Memory B cell (primary cell): ENCODE data around the gene WDFY4.
A peak's percentile ranks its signal among the peaks of the same experiment; 100 is the strongest.

Experiments used
- ATAC-seq: fragments of 150-1000 bp; cut with Tn5 transposase; 2 replicates; pipeline ENCODE4 v1.10.0; 2021; ENCODE audit warnings: low read depth, mild to moderate bottlenecking, moderate library complexity
- DNase-seq, 2 donors: peaks; one replicate each; pipeline ENCODE4 v3.0.0; 2022; ENCODE audit warnings: low spot score in 2 of 2
- H3K27ac Mint-ChIP-seq: one replicate; pipeline ENCODE4 v1.8.0; 2022; ENCODE audit warnings: mild to moderate bottlenecking, moderate library complexity, mixed read lengths
- H3K27me3 Mint-ChIP-seq: one replicate; pipeline ENCODE4 v1.8.0; 2022; ENCODE audit warnings: mixed read lengths
- H3K36me3 Mint-ChIP-seq: one replicate; pipeline ENCODE4 v1.8.0; 2022; ENCODE audit warnings: mild to moderate bottlenecking, mixed read lengths
- H3K4me1 Mint-ChIP-seq: one replicate; pipeline ENCODE4 v1.8.0; 2022; ENCODE audit warnings: mixed read lengths
- H3K4me3 Mint-ChIP-seq: one replicate; pipeline ENCODE4 v1.8.0; 2022; ENCODE audit warnings: mild to moderate bottlenecking, moderate library complexity, mixed read lengths
- H3K9me3 Mint-ChIP-seq: one replicate; pipeline ENCODE4 v1.8.0; 2022; ENCODE audit warnings: mixed read lengths

The WDFY4 gene

DNA sequence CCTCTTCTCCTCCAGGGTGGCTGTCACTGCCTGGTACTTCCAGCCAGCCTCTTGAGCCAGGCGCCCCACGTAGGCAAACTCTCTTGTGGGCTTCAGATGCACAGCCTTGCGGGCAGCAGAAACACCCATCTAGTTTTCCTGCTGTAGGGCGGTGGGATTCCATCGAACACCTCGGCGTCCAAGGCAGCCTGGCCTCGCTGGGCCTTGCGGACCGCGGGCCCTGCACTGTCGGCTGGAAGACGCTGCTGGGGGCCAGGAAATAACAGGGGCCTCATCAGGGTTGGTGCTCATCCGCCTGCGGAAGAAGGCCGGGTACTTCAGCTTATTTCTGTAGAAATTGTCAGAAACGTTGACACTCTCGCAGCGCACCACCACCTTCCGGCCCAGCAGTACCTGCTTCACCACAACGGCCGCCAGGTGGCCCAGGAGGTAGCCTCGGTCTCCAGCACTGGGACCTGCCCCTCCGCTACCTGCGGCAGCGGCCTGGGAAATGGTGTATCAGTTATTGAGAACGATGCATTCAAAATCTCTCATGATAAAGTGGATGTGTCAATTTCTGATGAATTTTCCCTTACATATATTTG, 61.1 kb downstream of the WDFY4 start:
- Mint-ChIP-seq H3K27me3 (no peaks in the 10 kb centered on the region), H3K9me3 (peaks cover 4% of the 10 kb centered on the region), H3K4me1 (peaks cover 49% of the 10 kb centered on the region), H3K4me3 (no peak overlapping the region), H3K36me3 (peaks cover 49% of the 10 kb centered on the region), H3K27ac (no peak overlapping the region)
- ATAC-seq = no peak
- DNase-seq = no peak

DNA sequence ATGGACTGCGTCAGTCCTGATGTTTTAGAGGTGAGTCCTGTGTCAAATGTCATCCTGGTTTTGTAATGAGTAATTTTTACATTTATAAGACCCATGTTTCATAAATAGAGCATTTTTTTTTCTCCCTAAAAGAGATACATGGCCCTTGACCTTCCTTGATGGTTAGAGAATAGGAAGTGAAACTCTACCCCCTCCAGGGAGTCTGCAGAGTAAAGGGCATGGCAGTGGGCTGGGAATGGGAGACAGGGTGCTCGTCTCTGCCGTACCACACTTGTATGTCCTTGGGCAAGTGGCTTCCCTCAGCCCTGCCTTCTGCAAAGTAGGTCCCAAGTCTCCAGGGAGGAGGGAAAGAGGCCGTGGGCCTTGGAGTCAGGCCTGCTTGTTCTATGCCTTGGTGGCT, 63.9 kb downstream of the WDFY4 start:
- Mint-ChIP-seq H3K4me1 (peaks cover 53% of the 10 kb centered on the region), H3K36me3 (peaks cover 39% of the 10 kb centered on the region), H3K4me3 (no peak overlapping the region), H3K9me3 (peaks cover 4% of the 10 kb centered on the region), H3K27me3 (no peaks in the 10 kb centered on the region), H3K27ac (peak overlapping the region; percentile 73)
- no peak for DNase-seq
- peak; percentile 78 for ATAC-seq

DNA sequence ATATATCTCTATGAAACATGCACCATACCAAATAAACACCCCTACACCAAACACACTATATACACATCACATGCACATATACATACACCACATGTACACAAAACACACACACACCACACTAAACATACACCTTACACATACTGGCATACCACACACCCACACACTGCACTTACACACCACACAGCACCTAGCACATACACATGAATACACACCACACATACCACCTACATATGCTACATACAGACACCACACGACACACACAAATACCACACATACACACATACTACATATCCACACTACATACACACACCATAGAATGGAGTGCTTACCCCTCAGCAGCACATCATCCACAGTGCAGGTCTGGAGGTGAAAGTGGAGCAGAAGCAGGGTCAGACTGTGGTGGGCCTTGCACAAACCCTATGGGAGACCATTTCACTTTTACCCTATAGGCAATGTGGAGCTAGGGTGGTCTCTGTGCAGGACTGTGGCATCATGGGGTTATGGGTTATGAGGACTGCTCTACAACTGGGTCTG, 64.6 kb downstream of the WDFY4 start:
- H3K4me1 Mint-ChIP-seq = peaks cover 53% of the 10 kb centered on the region
- no peak for DNase-seq
- H3K9me3 Mint-ChIP-seq = peaks cover 4% of the 10 kb centered on the region
- H3K4me3 Mint-ChIP-seq = no peak overlapping the region
- H3K27ac Mint-ChIP-seq = peak overlapping the region; percentile 3
- no peak for ATAC-seq
- H3K36me3 Mint-ChIP-seq = peaks cover 37% of the 10 kb centered on the region
- H3K27me3 Mint-ChIP-seq = no peaks in the 10 kb centered on the region

DNA sequence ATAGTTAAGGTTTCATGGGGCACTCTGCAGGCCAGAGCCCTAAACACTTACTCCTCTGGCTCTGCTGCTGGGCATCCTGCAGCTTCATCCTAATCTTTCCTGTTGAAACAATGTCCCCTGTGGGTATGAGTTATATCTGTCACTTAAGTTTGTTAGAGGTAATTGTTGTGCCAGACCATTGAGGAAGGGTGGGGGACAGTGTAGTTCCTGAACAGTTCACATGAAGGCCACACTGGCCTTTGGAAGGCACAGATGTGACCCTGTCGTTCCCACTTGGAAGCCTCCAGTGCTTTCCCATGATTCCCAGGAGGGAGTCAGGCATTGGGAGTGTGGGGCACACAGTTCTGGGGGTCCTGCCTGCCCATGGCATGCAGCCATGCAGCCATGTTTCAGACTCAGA, 65.3 kb downstream of the WDFY4 start:
- Mint-ChIP-seq H3K27me3 (no peaks in the 10 kb centered on the region), H3K36me3 (peaks cover 33% of the 10 kb centered on the region), H3K4me3 (no peak overlapping the region), H3K27ac (peak overlapping the region; percentile 36), H3K4me1 (peaks cover 54% of the 10 kb centered on the region), H3K9me3 (peaks cover 4% of the 10 kb centered on the region)
- ATAC-seq (no peak), DNase-seq (no peak)

DNA sequence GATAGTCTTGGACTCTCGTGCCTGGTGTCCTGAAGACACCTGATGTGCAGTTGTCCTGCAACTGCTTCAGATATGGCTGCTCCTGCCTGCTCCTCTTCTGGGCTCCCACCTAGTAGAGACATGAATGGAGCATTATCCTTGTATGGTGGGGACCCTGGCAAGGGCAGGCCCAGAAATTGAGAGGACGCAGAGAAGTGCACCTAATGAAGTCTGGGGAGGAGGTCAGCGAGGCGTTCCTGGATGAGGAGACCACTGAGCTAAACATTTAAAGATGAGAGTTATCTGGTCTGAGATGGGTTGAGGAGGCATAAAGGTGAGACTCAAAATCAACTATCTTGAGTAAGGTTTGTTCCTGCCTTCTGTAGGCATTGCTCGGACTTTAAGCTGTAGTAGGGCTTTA, 66.3 kb downstream of the WDFY4 start:
- no peaks in the 10 kb centered on the region for H3K27me3 Mint-ChIP-seq
- no peak for ATAC-seq
- H3K9me3 Mint-ChIP-seq = peaks cover 4% of the 10 kb centered on the region
- no peak overlapping the region for H3K4me3 Mint-ChIP-seq
- peak overlapping the region; percentile 36 for H3K27ac Mint-ChIP-seq
- H3K36me3 Mint-ChIP-seq = peaks cover 31% of the 10 kb centered on the region
- peaks cover 61% of the 10 kb centered on the region for H3K4me1 Mint-ChIP-seq
- DNase-seq = no peak

DNA sequence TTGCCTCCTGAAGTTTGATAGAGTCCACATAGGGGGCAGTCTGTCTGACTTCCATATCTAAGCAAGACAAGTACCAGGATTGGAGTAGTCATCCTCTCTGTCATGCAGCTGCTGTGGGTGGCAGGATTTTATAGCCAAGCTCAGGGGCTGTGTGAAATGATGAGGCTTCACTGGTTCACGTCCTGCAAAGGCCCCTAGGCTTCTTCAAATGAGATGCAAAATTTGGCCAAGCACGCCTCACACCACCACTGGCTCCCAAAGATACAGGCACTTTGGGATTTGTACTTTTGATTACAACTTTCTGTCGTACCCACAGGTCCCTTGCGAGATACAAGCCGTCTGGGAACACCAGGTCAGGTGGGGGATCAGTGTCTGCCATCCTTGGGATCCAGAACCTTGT, 67.1 kb downstream of the WDFY4 start:
- H3K36me3 Mint-ChIP-seq = peaks cover 30% of the 10 kb centered on the region
- H3K27ac Mint-ChIP-seq = no peak overlapping the region
- H3K9me3 Mint-ChIP-seq = peaks cover 4% of the 10 kb centered on the region
- ATAC-seq (no peak), DNase-seq (no peak)
- H3K4me3 Mint-ChIP-seq = no peak overlapping the region
- peaks cover 61% of the 10 kb centered on the region for H3K4me1 Mint-ChIP-seq
- no peaks in the 10 kb centered on the region for H3K27me3 Mint-ChIP-seq

DNA sequence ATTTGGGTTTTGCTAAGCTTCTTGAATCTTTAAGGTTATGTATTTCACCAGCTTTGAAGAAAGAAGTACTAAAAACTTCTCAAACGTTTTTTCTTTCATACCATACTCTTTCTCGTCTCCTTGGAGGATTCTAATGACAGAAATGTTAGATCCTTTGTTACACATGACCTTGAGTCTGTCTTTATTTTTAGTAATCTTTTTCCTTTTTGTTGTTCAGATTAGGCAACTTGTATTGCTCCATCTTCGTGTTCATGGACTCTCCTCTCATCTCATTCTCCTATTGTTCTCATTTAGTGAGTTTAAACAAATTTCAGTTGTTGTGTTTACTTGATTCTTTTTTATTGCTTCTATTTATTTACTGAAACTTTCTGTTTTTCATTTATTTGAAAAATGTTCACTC, 73.7 kb downstream of the WDFY4 start:
- DNase-seq (no peak), ATAC-seq (no peak)
- H3K27me3 Mint-ChIP-seq = no peaks in the 10 kb centered on the region
- H3K36me3 Mint-ChIP-seq = peaks cover 44% of the 10 kb centered on the region
- H3K4me1 Mint-ChIP-seq = peaks cover 44% of the 10 kb centered on the region
- no peaks in the 10 kb centered on the region for H3K9me3 Mint-ChIP-seq
- peak overlapping the region; percentile 22 for H3K4me3 Mint-ChIP-seq
- H3K27ac Mint-ChIP-seq = peak overlapping the region; percentile 79

DNA sequence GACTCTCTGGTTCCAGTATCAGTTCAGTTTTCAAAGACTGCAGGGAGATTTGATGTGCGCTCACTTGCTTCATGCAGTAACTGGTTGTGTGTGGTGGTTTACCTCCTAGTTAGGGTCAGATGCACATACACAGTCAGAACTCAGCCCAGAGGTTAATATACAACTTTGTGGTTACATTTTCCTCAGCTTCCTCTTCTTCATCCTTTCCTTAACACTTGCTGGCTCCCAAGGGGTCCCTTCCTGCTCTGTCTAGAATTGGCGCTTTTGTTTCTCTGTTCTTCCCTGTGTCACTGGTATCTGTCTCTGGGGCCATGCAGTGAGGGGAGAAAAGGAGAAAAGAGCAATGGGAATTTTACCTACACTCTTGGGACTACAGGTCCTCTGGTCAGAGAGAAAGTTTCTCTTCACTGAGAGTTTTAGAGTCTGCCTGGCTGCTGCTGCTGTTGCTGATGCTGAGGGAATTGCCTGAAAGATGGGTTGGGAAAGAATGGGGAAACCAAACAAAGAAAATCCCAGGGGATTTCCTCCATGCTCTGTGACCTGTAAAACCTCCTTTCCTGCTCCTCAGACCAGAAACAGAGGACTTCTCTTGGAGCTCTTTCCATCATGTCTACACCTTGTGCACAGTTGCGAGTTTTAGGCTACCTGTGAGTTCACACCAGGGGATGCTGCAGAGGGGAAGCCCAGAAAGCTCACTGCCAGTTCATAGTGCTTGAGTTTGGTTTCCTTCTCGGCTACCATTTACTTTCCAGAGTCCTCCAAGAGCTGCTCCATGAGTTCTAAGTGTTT, 74.6 kb downstream of the WDFY4 start:
- no peak for ATAC-seq
- Mint-ChIP-seq H3K36me3 (peaks cover 40% of the 10 kb centered on the region), H3K4me1 (peaks cover 35% of the 10 kb centered on the region), H3K9me3 (no peaks in the 10 kb centered on the region), H3K4me3 (no peak overlapping the region), H3K27me3 (no peaks in the 10 kb centered on the region), H3K27ac (peak overlapping the region; percentile 79)
- DNase-seq = no peak

DNA sequence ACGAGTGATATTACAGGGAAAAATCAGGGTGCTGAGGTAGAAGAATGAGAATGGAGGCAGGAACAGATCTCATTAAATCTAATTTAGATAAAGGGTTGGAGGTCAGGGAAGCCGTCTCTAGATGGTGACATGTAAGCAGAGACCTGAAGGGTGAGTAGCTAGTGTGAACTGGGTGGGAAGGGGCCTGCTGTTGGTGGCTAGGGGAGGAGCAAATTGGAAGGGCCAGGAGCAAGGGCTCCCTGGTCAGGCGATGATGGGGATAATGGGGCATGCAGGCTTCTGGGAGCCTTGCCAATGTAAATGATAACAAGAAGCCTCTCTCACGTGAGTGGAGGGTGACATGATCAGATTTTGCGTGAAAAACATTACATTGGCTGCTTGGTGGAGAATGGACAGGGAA, 76.3 kb downstream of the WDFY4 start:
- ATAC-seq (no peak), DNase-seq (no peak)

DNA sequence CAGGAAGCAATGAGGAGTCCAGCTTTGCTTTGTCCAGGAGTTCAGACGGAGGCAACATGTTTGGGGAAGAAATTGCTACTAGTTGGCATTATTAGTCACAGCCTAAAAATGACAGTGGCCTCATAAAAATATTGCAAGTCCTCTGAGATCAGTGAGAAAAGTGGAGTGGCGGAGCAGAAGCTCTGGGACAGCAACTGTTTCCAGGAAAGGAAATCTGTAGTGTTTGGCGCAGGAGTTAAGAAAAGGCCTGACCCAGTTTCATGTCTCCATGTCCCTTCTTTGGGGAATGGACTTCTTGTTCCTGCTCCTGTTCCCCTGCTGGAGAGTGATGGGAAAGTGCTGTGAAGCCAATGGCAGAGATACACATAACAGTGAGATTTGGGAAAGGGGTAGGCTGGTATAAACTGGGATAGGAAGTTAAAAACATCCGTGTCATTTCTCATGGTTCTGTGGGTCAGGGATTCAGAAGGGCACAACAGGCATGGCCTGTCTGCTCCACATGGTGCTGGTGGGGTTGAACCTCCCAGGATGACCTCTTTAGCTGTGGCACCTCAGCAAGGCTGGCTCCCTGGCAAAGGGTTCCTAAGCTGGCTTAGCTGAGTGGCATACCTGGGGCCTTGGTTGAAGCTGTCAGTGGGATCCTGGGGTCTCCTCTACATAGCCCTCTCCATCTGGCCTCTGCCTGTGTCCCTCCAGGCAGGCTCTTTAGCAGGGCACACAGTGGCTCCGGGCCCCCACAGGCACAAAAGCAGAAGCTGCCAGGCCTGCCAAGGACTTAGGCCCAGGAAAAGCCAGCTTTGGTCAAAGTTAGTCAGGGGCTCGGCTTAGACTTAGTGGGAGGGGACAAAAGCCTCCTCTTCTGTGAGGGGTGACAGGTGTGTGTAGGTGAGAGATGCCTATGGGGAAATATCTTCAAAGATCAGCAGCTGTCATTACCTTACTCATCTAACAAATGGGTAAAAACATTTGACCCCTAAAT, 77.7 kb downstream of the WDFY4 start:
- ATAC-seq (no peak), DNase-seq (no peak)
- Mint-ChIP-seq H3K27ac (peak overlapping the region; percentile 37), H3K9me3 (no peaks in the 10 kb centered on the region), H3K4me1 (peaks cover 29% of the 10 kb centered on the region), H3K27me3 (no peaks in the 10 kb centered on the region), H3K36me3 (peaks cover 46% of the 10 kb centered on the region), H3K4me3 (no peak overlapping the region)

More for the DNA sequence above, 76.3 kb downstream of the WDFY4 start:
- Mint-ChIP-seq H3K36me3 (peaks cover 43% of the 10 kb centered on the region), H3K9me3 (no peaks in the 10 kb centered on the region), H3K27me3 (no peaks in the 10 kb centered on the region), H3K4me1 (peaks cover 28% of the 10 kb centered on the region), H3K4me3 (no peak overlapping the region), H3K27ac (peak overlapping the region; percentile 79)

DNA sequence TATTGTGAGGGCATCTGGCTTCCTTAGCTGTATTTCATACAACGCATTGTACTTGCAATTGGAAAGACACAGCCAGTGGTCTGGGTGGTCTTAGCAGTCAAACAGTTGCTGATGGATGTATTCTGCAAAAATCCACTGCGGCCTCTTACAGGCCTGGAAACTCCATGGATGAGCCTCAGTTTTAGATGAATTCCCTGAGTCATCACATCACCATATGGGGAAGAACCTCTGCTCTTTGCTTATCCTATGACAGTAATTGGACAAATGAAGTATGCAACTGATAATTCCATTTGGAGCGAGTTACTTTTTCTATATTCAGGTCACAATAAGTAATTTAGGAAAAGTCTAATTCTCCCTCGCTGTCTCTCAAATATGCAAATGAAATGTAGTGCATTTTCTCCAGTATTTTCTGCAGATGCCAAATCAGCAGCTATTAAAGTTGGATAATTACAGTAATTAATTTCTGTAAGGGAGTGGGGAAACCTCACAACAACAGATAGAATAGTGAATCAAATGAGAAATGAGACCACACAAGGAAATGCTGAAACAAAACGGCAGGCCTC, 78.8 kb downstream of the WDFY4 start:
- ATAC-seq (no peak), DNase-seq (no peak)
- H3K9me3 Mint-ChIP-seq = no peaks in the 10 kb centered on the region
- H3K27me3 Mint-ChIP-seq = no peaks in the 10 kb centered on the region
- peaks cover 28% of the 10 kb centered on the region for H3K4me1 Mint-ChIP-seq
- H3K4me3 Mint-ChIP-seq = no peak overlapping the region
- H3K27ac Mint-ChIP-seq = no peak overlapping the region
- H3K36me3 Mint-ChIP-seq = peaks cover 45% of the 10 kb centered on the region

DNA sequence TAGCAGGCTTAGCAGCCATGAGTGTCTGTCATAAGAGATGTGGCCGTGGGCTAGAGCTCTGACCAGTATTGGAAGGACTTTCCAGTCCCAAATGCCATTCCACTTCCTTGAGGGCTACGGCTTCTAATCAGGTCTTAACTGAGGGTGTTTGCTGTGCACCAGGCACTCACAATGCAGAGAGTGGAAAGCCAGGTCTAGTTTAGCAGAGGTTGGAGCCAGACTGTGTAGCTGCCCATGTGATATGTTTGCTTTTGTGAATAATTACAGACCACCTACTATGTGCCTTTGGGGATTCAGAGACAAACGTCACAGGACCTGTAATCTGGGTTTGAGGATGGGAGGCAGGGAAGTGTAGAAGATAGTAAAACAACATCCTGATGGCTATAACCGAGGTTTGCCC, 79.8 kb downstream of the WDFY4 start:
- peaks cover 46% of the 10 kb centered on the region for H3K36me3 Mint-ChIP-seq
- peak overlapping the region; percentile 82 for H3K27ac Mint-ChIP-seq
- H3K9me3 Mint-ChIP-seq = no peaks in the 10 kb centered on the region
- ATAC-seq = no peak
- no peaks in the 10 kb centered on the region for H3K27me3 Mint-ChIP-seq
- no peak for DNase-seq
- no peak overlapping the region for H3K4me3 Mint-ChIP-seq
- H3K4me1 Mint-ChIP-seq = peaks cover 27% of the 10 kb centered on the region

DNA sequence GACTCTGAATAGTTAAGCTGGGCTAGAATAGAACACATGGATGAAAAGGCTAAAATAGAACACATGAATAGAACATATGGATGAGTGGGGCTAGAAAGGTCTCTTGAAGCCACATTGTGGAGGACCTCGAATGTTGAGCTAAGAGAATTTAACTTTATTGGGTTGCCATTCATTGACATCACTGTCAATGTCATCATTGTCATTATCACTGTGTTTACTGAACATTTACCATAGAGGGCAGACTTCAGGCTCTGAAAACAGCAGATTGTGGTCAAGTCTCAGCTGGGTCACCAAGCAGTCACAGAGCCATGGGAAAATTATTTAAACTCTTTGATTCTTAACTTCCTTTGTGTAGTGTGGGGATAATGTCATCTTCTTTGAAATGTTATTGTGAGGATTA, 80.4 kb downstream of the WDFY4 start:
- H3K4me3 Mint-ChIP-seq = no peak overlapping the region
- H3K27me3 Mint-ChIP-seq = no peaks in the 10 kb centered on the region
- ATAC-seq = no peak
- H3K4me1 Mint-ChIP-seq = peaks cover 27% of the 10 kb centered on the region
- no peak for DNase-seq
- H3K9me3 Mint-ChIP-seq = no peaks in the 10 kb centered on the region
- H3K36me3 Mint-ChIP-seq = peaks cover 42% of the 10 kb centered on the region
- H3K27ac Mint-ChIP-seq = peak overlapping the region; percentile 82
